B cell (primary cell): ENCODE results near the gene TULP3.

Experiments
- CTCF ChIP-seq: fragments of 200-600 bp; IDR thresholded peaks from one replicate; pipeline ENCODE4 v1.8.0; 2022; ENCODE audit warnings: antibody characterized with exemption, mild to moderate bottlenecking
- EZH2 ChIP-seq: IDR thresholded peaks from 2 replicates; pipeline ENCODE4 v1.6.1; 2012; ENCODE audit warnings: borderline replicate concordance, low read depth, mild to moderate bottlenecking, moderate library complexity, low read length; ENCODE audit not compliant: insufficient read depth, poor library complexity, severe bottlenecking

- TF ChIP-seq EZH2 (no peak), CTCF (no peak)
Measured at GRCh38 chr12:2967651-2968050, 77.0 kb downstream of the TULP3 start.
